SK-N-DZ (cell line): ENCODE data around the gene NTPCR.

ENCODE experiments used
- DNase-seq: peaks from one replicate; pipeline ENCODE4 v3.0.0-alpha.2; 2015; ENCODE audit warnings: low spot score

The NTPCR gene

GRCh38 chr1:233006108-233006507 is 55.7 kb downstream of the NTPCR start:
- no peak for DNase-seq

- no peak for DNase-seq
Observed at GRCh38 chr1:233006541-233006973, 56.1 kb downstream of the NTPCR start.

GRCh38 chr1:233010146-233010545 is 59.7 kb downstream of the NTPCR start:
- DNase-seq, result no peak

DNA sequence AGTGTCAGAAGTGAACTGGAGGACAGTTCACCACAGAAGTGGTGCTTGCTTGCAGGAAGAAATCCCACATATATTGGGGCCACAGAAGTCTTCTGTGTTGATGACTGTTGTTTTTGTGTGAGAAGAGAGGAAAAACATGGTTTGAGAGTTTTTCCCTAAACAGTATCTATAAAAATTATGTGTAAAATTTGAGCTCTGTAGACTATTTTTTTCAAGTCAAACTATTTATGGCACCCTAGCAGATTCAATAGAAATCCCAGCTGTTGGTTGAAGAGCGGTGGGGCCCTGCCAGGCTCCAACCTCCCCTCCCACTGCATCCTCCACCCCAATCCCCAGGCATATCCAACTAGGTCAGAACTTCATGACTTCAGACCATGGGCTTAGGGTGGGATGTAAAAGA is 61.6 kb downstream of the NTPCR start:
- DNase-seq, result no peak

DNA sequence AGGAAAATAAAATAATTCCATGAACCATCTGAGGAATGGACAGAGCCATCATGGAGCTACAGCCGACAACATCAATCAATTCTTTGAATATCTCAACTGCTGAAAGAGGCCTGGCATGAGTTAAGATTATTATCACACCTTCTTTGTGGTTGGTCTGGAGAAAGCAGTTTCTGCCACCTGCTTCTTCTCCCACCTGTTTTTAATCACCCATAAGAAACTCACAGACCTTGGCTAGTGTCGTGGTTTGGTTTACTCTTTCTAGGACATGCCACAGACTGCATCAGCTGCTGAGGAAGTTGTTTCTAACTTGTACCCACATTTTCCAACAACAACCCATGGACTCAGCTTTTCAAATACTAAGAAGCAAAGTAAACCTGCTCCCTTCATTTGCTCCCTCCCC is 65.6 kb downstream of the NTPCR start:
- peak; percentile 88 for DNase-seq

GRCh38 chr1:233016798-233017197 is 66.4 kb downstream of the NTPCR start:
- DNase-seq, result no peak

DNA sequence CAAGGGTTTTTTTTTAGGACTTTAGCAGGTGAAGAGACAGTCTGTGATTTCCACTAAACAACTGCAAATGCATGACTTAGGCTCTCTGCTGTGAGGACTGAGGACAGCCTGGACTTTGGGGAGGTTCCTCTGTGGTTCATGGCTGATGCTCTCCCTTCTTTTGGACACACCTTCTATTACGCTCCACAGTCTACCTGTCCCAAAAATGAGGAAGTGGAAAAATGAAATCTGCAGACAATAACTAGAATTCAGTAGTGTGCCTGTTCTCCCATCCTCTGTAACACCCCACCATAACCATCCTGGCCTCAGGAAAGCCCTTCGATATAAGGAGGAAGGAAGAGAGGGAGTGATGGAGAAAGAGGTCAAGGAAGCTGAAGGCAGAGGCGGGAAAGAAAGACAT is 68.7 kb downstream of the NTPCR start:
- no peak for DNase-seq

DNA sequence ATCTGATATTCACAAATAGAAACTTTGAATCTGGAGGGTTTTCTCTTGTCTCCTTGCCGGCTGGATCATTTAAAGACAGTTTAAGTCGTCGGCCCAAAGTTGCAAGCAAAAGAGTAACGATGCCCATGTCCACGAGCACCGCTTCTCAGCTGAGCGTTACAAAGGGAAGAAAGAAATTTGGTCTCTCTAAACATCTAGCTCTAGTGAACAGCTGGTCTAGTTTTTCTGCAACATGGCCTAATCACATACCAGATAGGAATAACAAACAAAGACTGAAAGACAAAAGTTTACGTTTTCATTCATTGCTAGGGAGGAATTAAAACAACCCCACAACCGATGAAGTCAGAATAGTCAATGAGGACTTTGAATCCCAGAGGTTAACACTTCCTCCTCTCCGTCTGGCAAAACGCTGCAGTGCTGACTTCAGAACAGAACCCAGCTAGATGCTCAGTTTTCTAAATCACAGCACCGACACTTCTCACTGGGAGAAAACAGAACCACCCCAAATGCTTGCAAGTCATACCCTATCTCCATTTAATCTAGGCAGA is 69.4 kb downstream of the NTPCR start:
- DNase-seq, result no peak

DNA sequence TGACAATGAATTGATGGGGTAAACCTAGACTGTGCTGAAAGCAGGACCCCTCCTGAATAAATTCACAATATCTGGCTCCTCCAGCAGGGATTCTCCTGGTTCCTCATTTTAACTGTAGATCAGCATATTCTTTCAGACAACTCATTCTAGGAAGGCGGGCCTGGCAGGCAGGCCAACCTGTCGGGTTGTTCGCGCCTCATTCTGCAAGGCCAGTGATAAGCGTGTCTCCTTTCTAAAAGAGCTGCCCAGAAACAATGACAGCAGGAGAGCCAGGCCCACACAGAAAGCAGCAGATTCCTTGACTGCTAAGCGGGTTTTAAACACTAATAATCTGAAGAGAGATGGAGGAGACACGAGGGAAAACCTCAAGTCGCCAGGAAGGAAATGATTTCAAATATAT is 70.0 kb downstream of the NTPCR start:
- no peak for DNase-seq

- DNase-seq, result no peak
Observed at GRCh38 chr1:233022246-233022645, 71.8 kb downstream of the NTPCR start.

DNA sequence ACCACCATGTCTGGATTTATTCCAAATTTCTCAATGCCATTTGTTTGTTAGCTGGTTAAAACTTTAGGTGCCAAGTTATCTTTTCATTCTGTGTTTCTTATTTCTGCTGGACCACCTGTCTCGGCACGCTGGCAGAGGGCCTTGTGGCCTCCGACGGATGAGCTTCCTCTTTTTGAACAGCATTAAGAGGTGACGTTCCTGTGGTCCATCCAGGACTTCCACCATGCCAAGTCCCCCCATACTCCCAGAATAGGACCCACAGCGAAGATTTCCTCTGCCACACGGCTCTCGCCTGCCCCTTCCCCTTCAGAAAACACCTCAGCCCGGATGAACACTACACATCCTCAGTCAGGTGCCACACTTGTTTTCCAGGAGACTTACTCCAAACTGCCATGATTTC is 73.8 kb downstream of the NTPCR start:
- DNase-seq, result no peak

DNA sequence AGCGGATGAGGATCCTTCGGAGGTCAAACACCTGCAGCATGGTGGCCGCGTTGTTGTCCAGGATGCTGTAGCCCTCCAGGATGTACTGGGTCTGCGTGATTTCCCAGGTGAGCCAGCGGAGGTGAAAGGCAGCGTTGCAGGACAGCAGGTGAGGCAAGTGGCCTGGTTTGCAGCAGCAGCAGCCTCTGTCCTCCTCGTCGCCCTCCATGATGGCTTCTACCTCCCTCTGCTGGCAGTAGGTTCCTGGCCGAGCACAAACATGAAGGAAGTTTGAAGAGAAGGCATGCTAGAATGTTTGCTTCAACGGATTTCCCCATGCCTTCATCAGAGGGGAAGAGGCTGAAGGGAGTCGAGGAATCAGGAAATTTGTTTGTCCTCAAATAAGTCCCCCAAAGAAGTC is 74.7 kb downstream of the NTPCR start:
- peak; percentile 72 for DNase-seq

GRCh38 chr1:233025567-233025966 is 75.2 kb downstream of the NTPCR start:
- DNase-seq, result no peak

DNA sequence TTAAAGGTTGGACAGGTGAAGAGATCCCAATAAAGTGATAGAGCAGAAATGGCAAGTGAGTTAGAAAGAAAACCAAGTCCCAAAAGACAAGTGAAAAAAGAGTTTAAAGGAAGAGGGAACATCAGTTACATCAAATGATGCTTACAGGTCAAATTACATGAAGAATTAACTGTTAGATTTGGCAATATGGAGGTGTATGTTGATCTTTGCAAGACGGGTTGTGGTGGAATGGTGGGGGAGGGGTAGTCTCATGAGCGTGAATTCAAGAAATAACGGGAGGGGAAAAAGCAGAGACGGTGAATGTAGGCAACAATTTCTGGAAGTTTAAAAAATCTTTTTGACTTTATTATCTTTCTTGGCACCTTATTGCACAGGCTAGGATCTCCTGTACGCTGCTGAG is 76.6 kb downstream of the NTPCR start:
- DNase-seq, result no peak

DNA sequence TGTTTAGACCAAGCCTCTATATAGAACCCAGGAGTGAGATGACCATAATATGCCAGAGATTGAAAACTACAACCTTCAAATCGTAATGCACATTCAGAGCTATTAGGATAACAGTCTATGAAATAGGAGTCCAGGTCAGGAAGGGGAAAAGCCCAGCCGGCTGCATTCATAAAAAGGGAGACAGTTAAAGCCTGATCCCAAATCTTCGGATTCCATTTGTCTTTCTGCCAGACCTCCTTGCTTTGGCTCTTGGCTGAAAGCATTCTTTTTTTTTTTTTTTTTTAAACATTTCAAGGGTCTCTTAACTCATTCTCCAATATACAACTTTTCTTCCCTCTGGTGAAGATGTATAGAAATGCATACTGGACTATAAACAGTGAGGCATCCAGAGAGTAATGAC is 81.1 kb downstream of the NTPCR start:
- DNase-seq, result no peak

DNA sequence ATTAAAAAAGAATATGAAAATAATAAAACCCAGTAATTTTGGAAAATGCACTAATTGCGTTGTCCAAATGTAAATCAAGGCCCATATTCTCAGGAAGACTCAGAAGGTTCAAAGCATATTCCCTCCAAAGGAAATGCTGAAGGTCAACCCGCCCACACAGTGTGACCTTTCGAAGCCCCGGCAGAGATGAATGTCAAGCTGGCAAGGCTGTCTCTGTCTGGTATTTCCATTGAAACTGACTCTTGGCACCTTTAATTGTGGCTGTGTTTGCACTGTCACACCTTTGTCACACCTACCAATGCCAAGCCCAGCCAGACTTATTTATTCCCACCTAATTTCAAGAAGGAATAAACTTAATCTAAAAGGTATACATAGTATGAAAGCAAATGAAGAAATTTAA is 82.5 kb downstream of the NTPCR start:
- no peak for DNase-seq

DNA sequence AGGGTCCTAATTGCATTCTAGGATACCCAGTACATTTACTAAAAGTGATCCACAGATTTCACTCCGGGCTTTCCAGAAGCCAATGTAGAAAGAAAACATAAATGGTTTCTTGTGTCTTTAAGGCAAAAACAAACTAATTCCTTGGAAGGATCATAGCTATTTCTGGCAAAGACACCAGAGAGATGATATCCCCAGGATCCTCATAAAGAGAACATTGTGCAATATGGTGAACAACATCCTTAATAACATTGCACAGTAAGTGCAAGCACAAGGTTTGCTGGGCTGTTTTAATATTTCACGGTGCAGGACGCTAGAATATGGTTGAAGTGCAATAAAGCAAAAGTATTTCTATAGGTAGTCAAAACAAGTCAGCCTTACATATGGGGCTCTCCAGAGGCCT is 83.0 kb downstream of the NTPCR start:
- no peak for DNase-seq
